Measurements from ENCODE around the gene TADA3.

DNA sequence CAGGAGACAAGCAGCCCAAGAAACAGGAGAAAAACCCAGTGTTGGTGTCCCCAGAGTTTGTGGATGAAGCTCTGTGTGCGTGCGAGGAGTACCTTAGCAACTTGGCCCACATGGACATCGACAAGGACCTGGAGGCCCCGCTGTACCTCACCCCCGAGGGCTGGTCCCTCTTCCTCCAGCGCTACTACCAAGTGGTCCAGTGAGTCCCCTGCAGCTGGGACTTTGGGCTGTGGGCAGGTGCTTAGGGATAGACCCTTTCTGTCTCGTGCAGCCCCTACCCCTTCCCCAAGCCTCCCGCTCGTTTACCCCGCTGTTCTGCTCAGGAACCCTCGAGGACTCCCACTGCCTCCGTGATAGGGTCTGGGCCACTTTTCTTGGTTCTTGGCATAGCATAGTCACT lies 28.3 kb upstream of the TADA3 start:
- TF ChIP-seq, protein P1, sequence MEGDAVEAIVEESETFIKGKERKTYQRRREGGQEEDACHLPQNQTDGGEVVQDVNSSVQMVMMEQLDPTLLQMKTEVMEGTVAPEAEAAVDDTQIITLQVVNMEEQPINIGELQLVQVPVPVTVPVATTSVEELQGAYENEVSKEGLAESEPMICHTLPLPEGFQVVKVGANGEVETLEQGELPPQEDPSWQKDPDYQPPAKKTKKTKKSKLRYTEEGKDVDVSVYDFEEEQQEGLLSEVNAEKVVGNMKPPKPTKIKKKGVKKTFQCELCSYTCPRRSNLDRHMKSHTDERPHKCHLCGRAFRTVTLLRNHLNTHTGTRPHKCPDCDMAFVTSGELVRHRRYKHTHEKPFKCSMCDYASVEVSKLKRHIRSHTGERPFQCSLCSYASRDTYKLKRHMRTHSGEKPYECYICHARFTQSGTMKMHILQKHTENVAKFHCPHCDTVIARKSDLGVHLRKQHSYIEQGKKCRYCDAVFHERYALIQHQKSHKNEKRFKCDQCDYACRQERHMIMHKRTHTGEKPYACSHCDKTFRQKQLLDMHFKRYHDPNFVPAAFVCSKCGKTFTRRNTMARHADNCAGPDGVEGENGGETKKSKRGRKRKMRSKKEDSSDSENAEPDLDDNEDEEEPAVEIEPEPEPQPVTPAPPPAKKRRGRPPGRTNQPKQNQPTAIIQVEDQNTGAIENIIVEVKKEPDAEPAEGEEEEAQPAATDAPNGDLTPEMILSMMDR (conservative IDR thresholded peaks at IDR 0.05 in 1 of 2, IDR thresholded peaks at IDR 0.05 in 1 of 2; ENCODE audit: extremely low read depth in 1 of 2, insufficient read depth in 1 of 2, low read depth in 1 of 2, low read length in 2 of 2), result no peak
- TF ChIP-seq EZH2 (IDR thresholded peaks at IDR 0.05; ENCODE audit: borderline replicate concordance, low read length), result no peak
